ENCODE measurements around the gene TFDP2.

DNA sequence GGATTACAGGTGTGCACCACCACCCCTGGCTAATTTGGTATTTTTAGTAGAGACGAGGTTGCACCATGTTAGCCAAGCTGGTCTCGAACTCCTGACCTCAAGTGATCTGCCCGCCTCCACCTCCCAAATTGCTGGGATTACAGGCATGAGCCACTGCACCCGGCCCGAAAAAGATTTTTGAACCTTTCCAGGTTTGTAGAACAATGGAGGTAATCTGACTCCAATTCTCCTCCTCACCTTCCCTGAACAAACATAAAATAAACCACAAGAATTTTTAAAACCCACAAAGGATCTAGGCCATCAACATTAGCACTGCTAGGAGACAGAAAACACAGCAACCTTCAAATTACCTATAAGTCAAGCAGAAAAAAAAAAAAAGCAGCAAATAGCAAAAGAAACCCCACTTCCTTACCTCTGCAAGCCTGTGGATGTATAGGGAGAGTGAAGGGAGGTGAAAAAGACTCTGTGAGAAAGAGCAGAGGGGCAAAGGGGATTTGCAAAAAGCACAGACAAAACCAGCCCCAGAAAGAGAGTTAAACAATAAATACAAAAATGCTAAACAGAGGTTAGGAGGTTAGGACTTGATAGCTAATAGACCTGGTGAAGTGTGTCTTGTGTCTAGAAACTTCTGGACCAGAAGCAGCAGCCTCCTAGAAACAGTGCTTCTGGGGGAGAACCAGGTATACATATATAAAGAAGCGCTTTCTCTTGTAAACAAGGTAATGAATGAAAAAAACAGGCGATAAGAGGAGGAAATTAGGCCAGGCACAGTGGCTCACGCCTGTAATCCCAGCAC is 32.1 kb downstream of the TFDP2 start:
- TF ChIP-seq RNF2 (IDR thresholded peaks at IDR 0.05; ENCODE audit: borderline replicate concordance, low read depth, low read length, missing control alignments, poor library complexity, severe bottlenecking) (no peak), CTCF (IDR thresholded peaks at IDR 0.05; ENCODE audit: control extremely low read depth in 1 of 3, insufficient read depth in 1 of 3, low read depth in 1 of 3, low read length in 3 of 3) (no peak), SUZ12 (IDR thresholded peaks at IDR 0.05; ENCODE audit: low read length) (no peak), JUND (IDR thresholded peaks at IDR 0.05; ENCODE audit: low read length) (no peak), RFX5 (IDR thresholded peaks at IDR 0.05; ENCODE audit: borderline replicate concordance, low read depth, low read length) (no peak), POLR2AphosphoS5 (IDR thresholded peaks at IDR 0.05; ENCODE audit: low read depth, low read length) (no peak), USF2 (IDR thresholded peaks at IDR 0.05; ENCODE audit: low read length) (no peak), RAD21 (IDR thresholded peaks at IDR 0.05 in 1 of 2, conservative IDR thresholded peaks at IDR 0.05 in 1 of 2; ENCODE audit: low read depth in 2 of 2, low read length in 2 of 2) (no peak), CHD2 (IDR thresholded peaks at IDR 0.05; ENCODE audit: low read length) (no peak), POLR2A (IDR thresholded peaks at IDR 0.05; ENCODE audit: control extremely low read depth in 1 of 2, low read depth in 2 of 2, low read length in 2 of 2) (no peak), ZNF274 (IDR thresholded peaks at IDR 0.05; ENCODE audit: borderline replicate concordance, extremely low read depth, low read length) (no peak)
- TF ChIP-seq, protein P1, sequence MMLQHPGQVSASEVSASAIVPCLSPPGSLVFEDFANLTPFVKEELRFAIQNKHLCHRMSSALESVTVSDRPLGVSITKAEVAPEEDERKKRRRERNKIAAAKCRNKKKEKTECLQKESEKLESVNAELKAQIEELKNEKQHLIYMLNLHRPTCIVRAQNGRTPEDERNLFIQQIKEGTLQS (IDR thresholded peaks at IDR 0.05; ENCODE audit: insufficient read depth, low read depth, low read length): no peak

Measured in H1 (cell line).